IPS DF 19.7 (cell line): ENCODE results near the gene CYLD.

ENCODE experiments used
- DNase-seq: peaks from one replicate; pipeline ENCODE4 v3.0.0-alpha.2; 2013; ENCODE audit warnings: low read depth, low spot score

Gene CYLD

GRCh38 chr16:50711862-50712559, 29.9 kb upstream of the CYLD start:
- DNase-seq = no peak

GRCh38 chr16:50712560-50712898, 29.4 kb upstream of the CYLD start:
- DNase-seq = no peak

- no peak for DNase-seq
These were observed 28.9 kb upstream of the CYLD start for GRCh38 chr16:50712956-50713355.

- DNase-seq = no peak
These were observed 24.8 kb upstream of the CYLD start for GRCh38 chr16:50717091-50717490.

GRCh38 chr16:50717494-50717893, 24.4 kb upstream of the CYLD start:
- no peak for DNase-seq

GRCh38 chr16:50718061-50718760, 23.7 kb upstream of the CYLD start:
- no peak for DNase-seq

- no peak for DNase-seq
These were observed 23.0 kb upstream of the CYLD start for GRCh38 chr16:50718761-50719400.

- DNase-seq = peak; percentile 23
These were observed 22.2 kb upstream of the CYLD start for GRCh38 chr16:50719401-50720337.

GRCh38 chr16:50721549-50722404, 20.1 kb upstream of the CYLD start:
- DNase-seq = no peak

GRCh38 chr16:50722405-50722737, 19.5 kb upstream of the CYLD start:
- no peak for DNase-seq

GRCh38 chr16:50722960-50723359, 18.9 kb upstream of the CYLD start:
- no peak for DNase-seq

GRCh38 chr16:50724306-50724705, 17.6 kb upstream of the CYLD start:
- no peak for DNase-seq

GRCh38 chr16:50731130-50731988, 10.5 kb upstream of the CYLD start:
- no peak for DNase-seq

GRCh38 chr16:50731989-50732832, 9.7 kb upstream of the CYLD start:
- DNase-seq = no peak

GRCh38 chr16:50733468-50733867, 8.4 kb upstream of the CYLD start:
- no peak for DNase-seq

GRCh38 chr16:50735629-50736122, 6.2 kb upstream of the CYLD start:
- DNase-seq = no peak

GRCh38 chr16:50736448-50736847, 5.4 kb upstream of the CYLD start:
- no peak for DNase-seq

- DNase-seq = no peak
These were observed 4.4 kb upstream of the CYLD start for GRCh38 chr16:50737420-50737959.

- DNase-seq = no peak
These were observed 2.9 kb upstream of the CYLD start for GRCh38 chr16:50739031-50739430.
